Hepatocyte (in vitro differentiated cells): ENCODE data around the gene SLC46A1.
A peak's percentile ranks its signal among the peaks of the same experiment; 100 is the strongest.

ENCODE experiments used
- EZH2phosphoT487 ChIP-seq: fragments of 200-600 bp; sonication (generic); IDR thresholded peaks from one replicate; pipeline ENCODE4 v1.6.1; 2018; ENCODE audit warnings: antibody characterized with exemption, mild to moderate bottlenecking, low read depth, moderate library complexity; ENCODE audit not compliant: unreplicated experiment, severe bottlenecking
- TF ChIP-seq, protein P1 (sequence below): fragments of 200-600 bp; sonication (generic); IDR thresholded peaks from 2 replicates; pipeline ENCODE4 v1.5.1; 2016; ENCODE audit warnings: antibody characterized with exemption, mild to moderate bottlenecking; ENCODE audit not compliant: poor library complexity

DNA sequence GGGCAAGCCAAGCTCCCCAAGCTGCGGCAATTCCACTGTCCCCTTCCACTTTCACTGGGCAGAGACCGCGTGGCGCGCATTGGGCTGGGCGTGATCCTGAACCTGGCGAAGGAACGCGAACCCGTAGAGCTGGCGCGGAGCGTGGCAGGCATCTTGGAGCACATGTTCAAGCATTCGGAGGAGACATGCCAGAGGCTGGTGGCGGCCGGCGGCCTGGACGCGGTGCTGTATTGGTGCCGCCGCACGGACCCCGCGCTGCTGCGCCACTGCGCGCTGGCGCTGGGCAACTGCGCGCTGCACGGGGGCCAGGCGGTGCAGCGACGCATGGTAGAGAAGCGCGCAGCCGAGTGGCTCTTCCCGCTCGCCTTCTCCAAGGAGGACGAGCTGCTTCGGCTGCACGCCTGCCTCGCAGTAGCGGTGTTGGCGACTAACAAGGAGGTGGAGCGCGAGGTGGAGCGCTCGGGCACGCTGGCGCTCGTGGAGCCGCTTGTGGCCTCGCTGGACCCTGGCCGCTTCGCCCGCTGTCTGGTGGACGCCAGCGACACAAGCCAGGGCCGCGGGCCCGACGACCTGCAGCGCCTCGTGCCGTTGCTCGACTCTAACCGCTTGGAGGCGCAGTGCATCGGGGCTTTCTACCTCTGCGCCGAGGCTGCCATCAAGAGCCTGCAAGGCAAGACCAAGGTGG, 24.7 kb downstream of the SLC46A1 start:
- TF ChIP-seq, protein P1, sequence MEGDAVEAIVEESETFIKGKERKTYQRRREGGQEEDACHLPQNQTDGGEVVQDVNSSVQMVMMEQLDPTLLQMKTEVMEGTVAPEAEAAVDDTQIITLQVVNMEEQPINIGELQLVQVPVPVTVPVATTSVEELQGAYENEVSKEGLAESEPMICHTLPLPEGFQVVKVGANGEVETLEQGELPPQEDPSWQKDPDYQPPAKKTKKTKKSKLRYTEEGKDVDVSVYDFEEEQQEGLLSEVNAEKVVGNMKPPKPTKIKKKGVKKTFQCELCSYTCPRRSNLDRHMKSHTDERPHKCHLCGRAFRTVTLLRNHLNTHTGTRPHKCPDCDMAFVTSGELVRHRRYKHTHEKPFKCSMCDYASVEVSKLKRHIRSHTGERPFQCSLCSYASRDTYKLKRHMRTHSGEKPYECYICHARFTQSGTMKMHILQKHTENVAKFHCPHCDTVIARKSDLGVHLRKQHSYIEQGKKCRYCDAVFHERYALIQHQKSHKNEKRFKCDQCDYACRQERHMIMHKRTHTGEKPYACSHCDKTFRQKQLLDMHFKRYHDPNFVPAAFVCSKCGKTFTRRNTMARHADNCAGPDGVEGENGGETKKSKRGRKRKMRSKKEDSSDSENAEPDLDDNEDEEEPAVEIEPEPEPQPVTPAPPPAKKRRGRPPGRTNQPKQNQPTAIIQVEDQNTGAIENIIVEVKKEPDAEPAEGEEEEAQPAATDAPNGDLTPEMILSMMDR, result peak; percentile 40
- TF ChIP-seq EZH2phosphoT487, result no peak
